ENCODE measurements around the gene HID1. TPM values are rescaled to one million over a fixed set of nuclear protein-coding genes. Genes with fewer than 3 reads are reported as not detected.

The HID1 gene
- total and polyA plus RNA-seq, 2 experiments from 2014 or later = 8.7 to 10.9 TPM

GRCh38 chr17:74920306-74920620, 52.3 kb downstream of the HID1 start:
- H3K36me3 Mint-ChIP-seq (ENCODE audit: low read depth) = no peaks in the 10 kb centered on the region
- H3K4me3 ChIP-seq = no peak overlapping the region
- H2AFZ ChIP-seq = 0 out of 2 replicates have a peak overlapping the region, but pooled peaks have one; percentile 52
- no peaks in the 10 kb centered on the region for H4K20me1 ChIP-seq (replicated peaks; ENCODE audit: insufficient read depth)
- peaks cover 39% of the 10 kb centered on the region for H3K27me3 Mint-ChIP-seq (ENCODE audit: insufficient read depth, low read depth, poor library complexity)
- no peaks in the 10 kb centered on the region for H3K36me3 ChIP-seq (ENCODE audit: insufficient read depth)
- no peaks in the 10 kb centered on the region for H3K9me2 ChIP-seq (ENCODE audit: insufficient read depth)
- TF ChIP-seq ZNF114 (CRISPR knock-in tag; IDR thresholded peaks at IDR 0.05) = no peak
- TF ChIP-seq EZH2phosphoT487 (IDR thresholded peaks at IDR 0.05; ENCODE audit: unreplicated experiment) = no peak
- no peak for TF ChIP-seq POLR2AphosphoS5 (IDR thresholded peaks at IDR 0.05; ENCODE audit: low read depth)
- TF ChIP-seq NANOG (IDR thresholded peaks at IDR 0.05; ENCODE audit: borderline replicate concordance) = no peak
- TF ChIP-seq EZH2 (IDR thresholded peaks at IDR 0.05; ENCODE audit: low read depth, unreplicated experiment) = no peak
- no peak for TF ChIP-seq CTCF (conservative IDR thresholded peaks at IDR 0.05; ENCODE audit: low read depth in 2 of 2)
- TF ChIP-seq REST (IDR thresholded peaks at IDR 0.05; ENCODE audit: unreplicated experiment) = no peak
- no peak for TF ChIP-seq ETS1 (IDR thresholded peaks at IDR 0.05)
- TF ChIP-seq CREB1 (CRISPR knock-in tag; IDR thresholded peaks at IDR 0.05; ENCODE audit: low read depth) = no peak
- TF ChIP-seq, protein P1, sequence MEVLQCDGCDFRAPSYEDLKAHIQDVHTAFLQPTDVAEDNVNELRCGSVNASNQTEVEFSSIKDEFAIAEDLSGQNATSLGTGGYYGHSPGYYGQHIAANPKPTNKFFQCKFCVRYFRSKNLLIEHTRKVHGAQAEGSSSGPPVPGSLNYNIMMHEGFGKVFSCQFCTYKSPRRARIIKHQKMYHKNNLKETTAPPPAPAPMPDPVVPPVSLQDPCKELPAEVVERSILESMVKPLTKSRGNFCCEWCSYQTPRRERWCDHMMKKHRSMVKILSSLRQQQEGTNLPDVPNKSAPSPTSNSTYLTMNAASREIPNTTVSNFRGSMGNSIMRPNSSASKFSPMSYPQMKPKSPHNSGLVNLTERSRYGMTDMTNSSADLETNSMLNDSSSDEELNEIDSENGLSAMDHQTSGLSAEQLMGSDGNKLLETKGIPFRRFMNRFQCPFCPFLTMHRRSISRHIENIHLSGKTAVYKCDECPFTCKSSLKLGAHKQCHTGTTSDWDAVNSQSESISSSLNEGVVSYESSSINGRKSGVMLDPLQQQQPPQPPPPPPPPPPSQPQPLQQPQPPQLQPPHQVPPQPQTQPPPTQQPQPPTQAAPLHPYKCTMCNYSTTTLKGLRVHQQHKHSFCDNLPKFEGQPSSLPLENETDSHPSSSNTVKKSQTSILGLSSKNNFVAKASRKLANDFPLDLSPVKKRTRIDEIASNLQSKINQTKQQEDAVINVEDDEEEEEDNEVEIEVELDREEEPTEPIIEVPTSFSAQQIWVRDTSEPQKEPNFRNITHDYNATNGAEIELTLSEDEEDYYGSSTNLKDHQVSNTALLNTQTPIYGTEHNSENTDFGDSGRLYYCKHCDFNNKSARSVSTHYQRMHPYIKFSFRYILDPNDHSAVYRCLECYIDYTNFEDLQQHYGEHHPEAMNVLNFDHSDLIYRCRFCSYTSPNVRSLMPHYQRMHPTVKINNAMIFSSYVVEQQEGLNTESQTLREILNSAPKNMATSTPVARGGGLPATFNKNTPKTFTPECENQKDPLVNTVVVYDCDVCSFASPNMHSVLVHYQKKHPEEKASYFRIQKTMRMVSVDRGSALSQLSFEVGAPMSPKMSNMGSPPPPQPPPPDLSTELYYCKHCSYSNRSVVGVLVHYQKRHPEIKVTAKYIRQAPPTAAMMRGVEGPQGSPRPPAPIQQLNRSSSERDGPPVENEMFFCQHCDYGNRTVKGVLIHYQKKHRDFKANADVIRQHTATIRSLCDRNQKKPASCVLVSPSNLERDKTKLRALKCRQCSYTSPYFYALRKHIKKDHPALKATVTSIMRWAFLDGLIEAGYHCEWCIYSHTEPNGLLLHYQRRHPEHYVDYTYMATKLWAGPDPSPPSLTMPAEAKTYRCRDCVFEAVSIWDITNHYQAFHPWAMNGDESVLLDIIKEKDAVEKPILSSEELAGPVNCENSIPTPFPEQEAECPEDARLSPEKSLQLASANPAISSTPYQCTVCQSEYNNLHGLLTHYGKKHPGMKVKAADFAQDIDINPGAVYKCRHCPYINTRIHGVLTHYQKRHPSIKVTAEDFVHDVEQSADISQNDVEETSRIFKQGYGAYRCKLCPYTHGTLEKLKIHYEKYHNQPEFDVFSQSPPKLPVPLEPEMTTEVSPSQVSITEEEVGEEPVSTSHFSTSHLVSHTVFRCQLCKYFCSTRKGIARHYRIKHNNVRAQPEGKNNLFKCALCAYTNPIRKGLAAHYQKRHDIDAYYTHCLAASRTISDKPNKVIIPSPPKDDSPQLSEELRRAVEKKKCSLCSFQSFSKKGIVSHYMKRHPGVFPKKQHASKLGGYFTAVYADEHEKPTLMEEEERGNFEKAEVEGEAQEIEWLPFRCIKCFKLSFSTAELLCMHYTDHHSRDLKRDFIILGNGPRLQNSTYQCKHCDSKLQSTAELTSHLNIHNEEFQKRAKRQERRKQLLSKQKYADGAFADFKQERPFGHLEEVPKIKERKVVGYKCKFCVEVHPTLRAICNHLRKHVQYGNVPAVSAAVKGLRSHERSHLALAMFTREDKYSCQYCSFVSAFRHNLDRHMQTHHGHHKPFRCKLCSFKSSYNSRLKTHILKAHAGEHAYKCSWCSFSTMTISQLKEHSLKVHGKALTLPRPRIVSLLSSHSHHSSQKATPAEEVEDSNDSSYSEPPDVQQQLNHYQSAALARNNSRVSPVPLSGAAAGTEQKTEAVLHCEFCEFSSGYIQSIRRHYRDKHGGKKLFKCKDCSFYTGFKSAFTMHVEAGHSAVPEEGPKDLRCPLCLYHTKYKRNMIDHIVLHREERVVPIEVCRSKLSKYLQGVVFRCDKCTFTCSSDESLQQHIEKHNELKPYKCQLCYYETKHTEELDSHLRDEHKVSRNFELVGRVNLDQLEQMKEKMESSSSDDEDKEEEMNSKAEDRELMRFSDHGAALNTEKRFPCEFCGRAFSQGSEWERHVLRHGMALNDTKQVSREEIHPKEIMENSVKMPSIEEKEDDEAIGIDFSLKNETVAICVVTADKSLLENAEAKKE (CRISPR knock-in tag; IDR thresholded peaks at IDR 0.05) = no peak
- H3K27ac ChIP-seq (ENCODE audit: low read depth) = no peak overlapping the region
- H3K4me2 ChIP-seq = 0 out of 2 replicates have a peak overlapping the region, but pooled peaks have one; percentile 26
- peaks cover 7% of the 10 kb centered on the region for H3K4me1 Mint-ChIP-seq
- H3K27me3 ChIP-seq (ENCODE audit: insufficient read depth) = peaks cover 46% of the 10 kb centered on the region
- ATAC-seq (no peak), DNase-seq (ENCODE audit: low spot score) (no peak)
- H3F3A ChIP-seq (replicated peaks; ENCODE audit: low read depth) = no peaks in the 10 kb centered on the region
- no peaks in the 10 kb centered on the region for H3K9me3 Mint-ChIP-seq
- H3K79me2 ChIP-seq (replicated peaks; ENCODE audit: insufficient read depth) = no peaks in the 10 kb centered on the region
- H3K4me1 ChIP-seq (ENCODE audit: insufficient read depth) = peaks cover 16% of the 10 kb centered on the region
- no peak overlapping the region for H3K27ac Mint-ChIP-seq
- H3K4me3 Mint-ChIP-seq = no peak overlapping the region

Data from GM23338 (cell line).